WTC11 (cell line): ENCODE results near the gene TAAR2. TPM values are rescaled to one million over a fixed set of nuclear protein-coding genes. Genes with fewer than 3 reads are reported as not detected.

ENCODE experiments used
- ATAC-seq: fragments of 200-7000 bp; cut with Tn5 transposase; 2 replicates; pipeline ENCODE4 v1.10.0; 2021; ENCODE audit warnings: mild to moderate bottlenecking, moderate library complexity
- CTCF ChIA-PET: fragments of 300-600 bp; sonication (Branson Sonifier 250); formaldehyde crosslinking; loops from one replicate; lab custom pipeline; 2021; ENCODE audit warnings: antibody characterized with exemption; lab: Charles Lee
- POLR2A ChIA-PET: fragments of 350-600 bp; sonication (Branson Sonifier 250); formaldehyde crosslinking; loops from one replicate; lab custom pipeline; 2021; ENCODE audit warnings: antibody characterized with exemption; lab: Charles Lee
- DNase-seq: peaks from one replicate; pipeline ENCODE4 v3.0.0; 2021; ENCODE audit warnings: low spot score
- H3K27ac Mint-ChIP-seq: 2 replicates; pipeline ENCODE4 v1.8.0; 2021; ENCODE audit warnings: mixed read lengths
- H3K27me3 Mint-ChIP-seq: 2 replicates; pipeline ENCODE4 v1.8.0; 2021; ENCODE audit warnings: low read depth, mild to moderate bottlenecking, moderate library complexity, mixed read lengths
- H3K36me3 Mint-ChIP-seq: 2 replicates; pipeline ENCODE4 v1.8.0; 2021; ENCODE audit warnings: mixed read lengths
- H3K4me1 Mint-ChIP-seq: 2 replicates; pipeline ENCODE4 v1.8.0; 2022; ENCODE audit warnings: mixed read lengths
- H3K4me3 Mint-ChIP-seq: 2 replicates; pipeline ENCODE4 v1.8.0; 2021; ENCODE audit warnings: mild to moderate bottlenecking, moderate library complexity, mixed read lengths
- H3K9me3 Mint-ChIP-seq: 2 replicates; pipeline ENCODE4 v1.8.0; 2021; ENCODE audit warnings: mixed read lengths
- ATF1 ChIP-seq: sonication (generic); formaldehyde crosslinking; IDR thresholded peaks from 2 replicates; pipeline ENCODE4 v1.8.1; 2023; ENCODE audit warnings: mild to moderate bottlenecking, moderate library complexity, missing genetic modification reagents
- FOXP1 ChIP-seq: sonication (generic); formaldehyde crosslinking; IDR thresholded peaks from 2 replicates; pipeline ENCODE4 v1.8.0; 2022; ENCODE audit warnings: missing genetic modification reagents, mild to moderate bottlenecking, moderate library complexity, borderline replicate concordance
- GRHL2 ChIP-seq: fragments of 250-450 bp; sonication (Bioruptor Pico); IDR thresholded peaks from 2 replicates; pipeline ENCODE4 v1.8.0; 2022; ENCODE audit warnings: mild to moderate bottlenecking, moderate library complexity; ENCODE audit not compliant: insufficient replicate concordance, severe bottlenecking
- GTF2I ChIP-seq: fragments of 250-450 bp; sonication (Bioruptor Pico); conservative IDR thresholded peaks from 2 replicates; pipeline ENCODE4 v1.4.0; 2021; ENCODE audit warnings: mild to moderate bottlenecking
- NFE2L1 ChIP-seq: sonication (generic); formaldehyde crosslinking; IDR thresholded peaks from 2 replicates; pipeline ENCODE4 v1.8.1; 2023; ENCODE audit warnings: missing genetic modification reagents
- PRRX2 ChIP-seq: fragments of 250-450 bp; sonication (Bioruptor Pico); IDR thresholded peaks from 2 replicates; pipeline ENCODE4 v1.8.0; 2021; ENCODE audit warnings: mild to moderate bottlenecking
- RORB ChIP-seq: fragments of 250-450 bp; sonication (Bioruptor Pico); IDR thresholded peaks from 2 replicates; pipeline ENCODE4 v1.9.0; 2021; ENCODE audit warnings: mild to moderate bottlenecking
- SMAD4 ChIP-seq: sonication (generic); formaldehyde crosslinking; IDR thresholded peaks from 2 replicates; pipeline ENCODE4 v1.8.0; 2022; ENCODE audit warnings: mild to moderate bottlenecking, missing genetic modification reagents
- ZNF121 ChIP-seq: sonication (generic); formaldehyde crosslinking; IDR thresholded peaks from 2 replicates; pipeline ENCODE4 v1.8.0; 2023; ENCODE audit warnings: missing genetic modification reagents
- total RNA-seq: library from RNA; stranded (reverse); gene quantifications from 3 replicates; pipeline ENCODE4 v1.2.3, GENCODE V29; 2021
- TF ChIP-seq, protein P1 (sequence below): sonication (generic); formaldehyde crosslinking; IDR thresholded peaks from 2 replicates; pipeline ENCODE4 v1.8.1; 2022; ENCODE audit warnings: missing genetic modification reagents, borderline replicate concordance
- TF ChIP-seq, protein P2 (sequence below): sonication (generic); formaldehyde crosslinking; IDR thresholded peaks from 2 replicates; pipeline ENCODE4 v1.8.0; 2023; ENCODE audit warnings: mild to moderate bottlenecking, missing genetic modification reagents
- TF ChIP-seq, protein P3 (sequence below): sonication (generic); formaldehyde crosslinking; conservative IDR thresholded peaks from 2 replicates; pipeline ENCODE4 v1.8.1; 2023; ENCODE audit warnings: mild to moderate bottlenecking, low read depth, missing genetic modification reagents, moderate library complexity
- TF ChIP-seq, protein P4 (sequence below): fragments of 200-600 bp; IDR thresholded peaks from 2 replicates; pipeline ENCODE4 v1.8.0; 2022; ENCODE audit warnings: antibody characterized with exemption

Gene TAAR2
- total RNA-seq, 1 experiment from 2014 or later = not detected

DNA sequence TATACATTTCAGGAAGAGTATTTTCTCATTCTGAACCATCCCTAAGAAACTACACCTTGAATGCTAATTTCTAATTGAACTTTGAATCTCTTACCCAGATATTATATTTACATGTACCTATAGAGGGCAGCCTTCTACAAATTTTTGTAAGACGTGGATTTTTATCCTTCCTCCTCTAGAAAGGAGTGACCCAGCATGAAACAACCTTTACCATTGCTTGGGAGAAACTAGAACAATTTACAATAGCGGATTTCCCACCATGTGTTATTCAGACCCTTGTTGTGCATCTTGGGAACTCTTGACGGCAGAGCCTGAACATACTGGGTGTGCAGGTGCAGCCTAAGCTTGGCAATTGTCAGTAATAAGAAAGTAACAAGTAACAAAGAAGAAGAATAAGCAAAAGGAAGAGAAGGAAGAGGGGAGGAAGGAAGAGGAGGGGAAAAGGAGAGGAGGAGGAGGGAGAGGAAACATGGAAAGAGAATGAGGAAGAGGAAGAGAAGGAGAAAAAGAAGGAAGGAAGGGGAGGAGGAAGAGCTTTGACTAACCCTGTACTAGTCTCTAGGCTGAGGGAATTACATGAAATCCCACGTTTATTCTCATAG, 45.7 kb upstream of the TAAR2 start:
- POLR2A ChIA-PET = no interaction called here
- H3K4me1 Mint-ChIP-seq = peaks cover 19% of the 10 kb centered on the region
- TF ChIP-seq, protein P1, sequence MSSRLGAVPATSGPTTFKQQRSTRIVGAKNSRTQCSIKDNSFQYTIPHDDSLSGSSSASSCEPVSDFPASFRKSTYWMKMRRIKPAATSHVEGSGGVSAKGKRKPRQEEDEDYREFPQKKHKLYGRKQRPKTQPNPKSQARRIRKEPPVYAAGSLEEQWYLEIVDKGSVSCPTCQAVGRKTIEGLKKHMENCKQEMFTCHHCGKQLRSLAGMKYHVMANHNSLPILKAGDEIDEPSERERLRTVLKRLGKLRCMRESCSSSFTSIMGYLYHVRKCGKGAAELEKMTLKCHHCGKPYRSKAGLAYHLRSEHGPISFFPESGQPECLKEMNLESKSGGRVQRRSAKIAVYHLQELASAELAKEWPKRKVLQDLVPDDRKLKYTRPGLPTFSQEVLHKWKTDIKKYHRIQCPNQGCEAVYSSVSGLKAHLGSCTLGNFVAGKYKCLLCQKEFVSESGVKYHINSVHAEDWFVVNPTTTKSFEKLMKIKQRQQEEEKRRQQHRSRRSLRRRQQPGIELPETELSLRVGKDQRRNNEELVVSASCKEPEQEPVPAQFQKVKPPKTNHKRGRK (CRISPR knock-in tag) = 0 out of 2 replicates have a peak, but pooled peaks have one; percentile 35
- no peak for TF ChIP-seq GTF2I (CRISPR knock-in tag)
- TF ChIP-seq PRRX2 = no peak
- no peak for TF ChIP-seq SMAD4 (CRISPR knock-in tag)
- TF ChIP-seq, protein P2, sequence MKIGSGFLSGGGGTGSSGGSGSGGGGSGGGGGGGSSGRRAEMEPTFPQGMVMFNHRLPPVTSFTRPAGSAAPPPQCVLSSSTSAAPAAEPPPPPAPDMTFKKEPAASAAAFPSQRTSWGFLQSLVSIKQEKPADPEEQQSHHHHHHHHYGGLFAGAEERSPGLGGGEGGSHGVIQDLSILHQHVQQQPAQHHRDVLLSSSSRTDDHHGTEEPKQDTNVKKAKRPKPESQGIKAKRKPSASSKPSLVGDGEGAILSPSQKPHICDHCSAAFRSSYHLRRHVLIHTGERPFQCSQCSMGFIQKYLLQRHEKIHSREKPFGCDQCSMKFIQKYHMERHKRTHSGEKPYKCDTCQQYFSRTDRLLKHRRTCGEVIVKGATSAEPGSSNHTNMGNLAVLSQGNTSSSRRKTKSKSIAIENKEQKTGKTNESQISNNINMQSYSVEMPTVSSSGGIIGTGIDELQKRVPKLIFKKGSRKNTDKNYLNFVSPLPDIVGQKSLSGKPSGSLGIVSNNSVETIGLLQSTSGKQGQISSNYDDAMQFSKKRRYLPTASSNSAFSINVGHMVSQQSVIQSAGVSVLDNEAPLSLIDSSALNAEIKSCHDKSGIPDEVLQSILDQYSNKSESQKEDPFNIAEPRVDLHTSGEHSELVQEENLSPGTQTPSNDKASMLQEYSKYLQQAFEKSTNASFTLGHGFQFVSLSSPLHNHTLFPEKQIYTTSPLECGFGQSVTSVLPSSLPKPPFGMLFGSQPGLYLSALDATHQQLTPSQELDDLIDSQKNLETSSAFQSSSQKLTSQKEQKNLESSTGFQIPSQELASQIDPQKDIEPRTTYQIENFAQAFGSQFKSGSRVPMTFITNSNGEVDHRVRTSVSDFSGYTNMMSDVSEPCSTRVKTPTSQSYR (CRISPR knock-in tag) = no peak
- TF ChIP-seq ATF1 (CRISPR knock-in tag) = no peak
- no peak for TF ChIP-seq FOXP1 (CRISPR knock-in tag)
- no peak for TF ChIP-seq RORB (CRISPR knock-in tag)
- no peak for TF ChIP-seq GRHL2 (CRISPR knock-in tag)
- TF ChIP-seq, protein P3, sequence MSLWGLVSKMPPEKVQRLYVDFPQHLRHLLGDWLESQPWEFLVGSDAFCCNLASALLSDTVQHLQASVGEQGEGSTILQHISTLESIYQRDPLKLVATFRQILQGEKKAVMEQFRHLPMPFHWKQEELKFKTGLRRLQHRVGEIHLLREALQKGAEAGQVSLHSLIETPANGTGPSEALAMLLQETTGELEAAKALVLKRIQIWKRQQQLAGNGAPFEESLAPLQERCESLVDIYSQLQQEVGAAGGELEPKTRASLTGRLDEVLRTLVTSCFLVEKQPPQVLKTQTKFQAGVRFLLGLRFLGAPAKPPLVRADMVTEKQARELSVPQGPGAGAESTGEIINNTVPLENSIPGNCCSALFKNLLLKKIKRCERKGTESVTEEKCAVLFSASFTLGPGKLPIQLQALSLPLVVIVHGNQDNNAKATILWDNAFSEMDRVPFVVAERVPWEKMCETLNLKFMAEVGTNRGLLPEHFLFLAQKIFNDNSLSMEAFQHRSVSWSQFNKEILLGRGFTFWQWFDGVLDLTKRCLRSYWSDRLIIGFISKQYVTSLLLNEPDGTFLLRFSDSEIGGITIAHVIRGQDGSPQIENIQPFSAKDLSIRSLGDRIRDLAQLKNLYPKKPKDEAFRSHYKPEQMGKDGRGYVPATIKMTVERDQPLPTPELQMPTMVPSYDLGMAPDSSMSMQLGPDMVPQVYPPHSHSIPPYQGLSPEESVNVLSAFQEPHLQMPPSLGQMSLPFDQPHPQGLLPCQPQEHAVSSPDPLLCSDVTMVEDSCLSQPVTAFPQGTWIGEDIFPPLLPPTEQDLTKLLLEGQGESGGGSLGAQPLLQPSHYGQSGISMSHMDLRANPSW (CRISPR knock-in tag) = no peak
- TF ChIP-seq, protein P4, sequence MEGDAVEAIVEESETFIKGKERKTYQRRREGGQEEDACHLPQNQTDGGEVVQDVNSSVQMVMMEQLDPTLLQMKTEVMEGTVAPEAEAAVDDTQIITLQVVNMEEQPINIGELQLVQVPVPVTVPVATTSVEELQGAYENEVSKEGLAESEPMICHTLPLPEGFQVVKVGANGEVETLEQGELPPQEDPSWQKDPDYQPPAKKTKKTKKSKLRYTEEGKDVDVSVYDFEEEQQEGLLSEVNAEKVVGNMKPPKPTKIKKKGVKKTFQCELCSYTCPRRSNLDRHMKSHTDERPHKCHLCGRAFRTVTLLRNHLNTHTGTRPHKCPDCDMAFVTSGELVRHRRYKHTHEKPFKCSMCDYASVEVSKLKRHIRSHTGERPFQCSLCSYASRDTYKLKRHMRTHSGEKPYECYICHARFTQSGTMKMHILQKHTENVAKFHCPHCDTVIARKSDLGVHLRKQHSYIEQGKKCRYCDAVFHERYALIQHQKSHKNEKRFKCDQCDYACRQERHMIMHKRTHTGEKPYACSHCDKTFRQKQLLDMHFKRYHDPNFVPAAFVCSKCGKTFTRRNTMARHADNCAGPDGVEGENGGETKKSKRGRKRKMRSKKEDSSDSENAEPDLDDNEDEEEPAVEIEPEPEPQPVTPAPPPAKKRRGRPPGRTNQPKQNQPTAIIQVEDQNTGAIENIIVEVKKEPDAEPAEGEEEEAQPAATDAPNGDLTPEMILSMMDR = peak; percentile 42; the same call in 1 of the 2 replicates
- TF ChIP-seq, all 79 proteins: peak for 2

DNA sequence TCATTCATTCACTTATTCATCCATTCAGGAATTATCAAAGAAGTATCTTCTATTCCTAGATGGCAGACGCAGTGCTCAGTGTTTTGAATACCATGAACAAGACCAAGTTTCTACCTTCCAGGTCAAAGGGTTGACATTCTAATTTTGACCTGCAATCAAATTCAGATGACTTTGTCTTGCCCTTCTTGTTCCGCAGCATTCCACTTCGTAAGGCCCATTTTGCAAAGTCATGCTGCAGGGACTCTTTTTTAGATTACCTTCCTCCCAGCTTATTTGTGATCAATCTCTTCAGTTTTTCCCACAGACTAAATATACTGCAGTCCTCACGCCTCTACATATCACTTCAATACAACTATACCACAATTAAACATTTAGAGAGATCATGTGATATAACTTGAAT, 42.0 kb upstream of the TAAR2 start:
- POLR2A ChIA-PET = no interaction called here
- H3K9me3 Mint-ChIP-seq = peaks cover 24% of the 10 kb centered on the region
- H3K36me3 Mint-ChIP-seq = peaks cover 20% of the 10 kb centered on the region
- no peak for DNase-seq
- H3K27ac Mint-ChIP-seq = no peak overlapping the region
- no peak; the same call in 1 of the 2 replicates for ATAC-seq
- peaks cover 19% of the 10 kb centered on the region for H3K4me1 Mint-ChIP-seq
- H3K4me3 Mint-ChIP-seq = peak overlapping the region; percentile 1; the same call in 1 of the 2 replicates
- CTCF ChIA-PET = interaction anchor here (1.0 kb wide), 1 partner anchor 49 kb away, joined by 3 read pairs; no protein-coding TSS in a partner anchor
- TF ChIP-seq NFE2L1 (0 out of 2 replicates have a peak, but pooled peaks have one; percentile 53), ZNF121 (no peak)
- no peaks in the 10 kb centered on the region for H3K27me3 Mint-ChIP-seq

More for the DNA sequence above, 45.7 kb upstream of the TAAR2 start:
- ATAC-seq (peak; percentile 65), DNase-seq (no peak)
- Mint-ChIP-seq H3K36me3 (peaks cover 13% of the 10 kb centered on the region), H3K27ac (no peak overlapping the region), H3K9me3 (peaks cover 13% of the 10 kb centered on the region), H3K4me3 (no peak overlapping the region), H3K27me3 (no peaks in the 10 kb centered on the region)
- CTCF ChIA-PET = interaction anchor here (0.7 to 1.2 kb wide), 6 partner anchors 45 to 161 kb away, joined by 3 to 10 read pairs (median 3); partner anchors contain the start of gene VNN1
